RWPE2 (cell line): ENCODE results near the gene ARAP1.

Experiments used
- ATAC-seq: fragments of 200-7000 bp; cut with Tn5 transposase; 3 replicates; pipeline ENCODE4 v1.9.1; 2021; ENCODE audit warnings: low read depth
- DNase-seq: peaks from one replicate; pipeline ENCODE4 v3.0.0-alpha.2; 2020; ENCODE audit warnings: low spot score
- H3K27ac ChIP-seq: fragments of 450-650 bp; 2 replicates; pipeline ENCODE4 v1.5.1; 2017; ENCODE audit warnings: mild to moderate bottlenecking; ENCODE audit not compliant: poor library complexity, severe bottlenecking
- H3K27me3 ChIP-seq: fragments of 250-450 bp; sonication (Bioruptor Pico); 2 replicates; pipeline ENCODE4 v1.5.1; 2021; ENCODE audit warnings: mild to moderate bottlenecking, moderate library complexity; ENCODE audit not compliant: insufficient read depth, poor library complexity, severe bottlenecking
- H3K36me3 ChIP-seq: fragments of 250-450 bp; sonication (Bioruptor Pico); 2 replicates; pipeline ENCODE4 v1.5.1; 2020; ENCODE audit warnings: low read depth, mild to moderate bottlenecking, moderate library complexity
- H3K4me1 ChIP-seq: fragments of 250-450 bp; sonication (Bioruptor Pico); 2 replicates; pipeline ENCODE4 v1.5.1; 2021; ENCODE audit warnings: mild to moderate bottlenecking, moderate library complexity; ENCODE audit not compliant: insufficient read depth, poor library complexity, severe bottlenecking
- H3K4me3 ChIP-seq: fragments of 250-450 bp; sonication (Bioruptor Pico); 2 replicates; pipeline ENCODE4 v1.5.1; 2021; ENCODE audit warnings: mild to moderate bottlenecking, moderate library complexity; ENCODE audit not compliant: severe bottlenecking
- H3K9me3 ChIP-seq: fragments of 250-450 bp; sonication (Bioruptor Pico); 2 replicates; pipeline ENCODE4 v1.5.1; 2021; ENCODE audit warnings: mild to moderate bottlenecking, moderate library complexity; ENCODE audit not compliant: severe bottlenecking
- CTCF ChIP-seq: fragments of 450-650 bp; IDR thresholded peaks from one replicate; pipeline ENCODE4 v1.5.1; 2017; ENCODE audit warnings: mild to moderate bottlenecking, moderate library complexity; ENCODE audit not compliant: poor library complexity, severe bottlenecking

ARAP1 gene

GRCh38 chr11:72763823-72764222 lies 11.6 kb upstream of the ARAP1 start:
- Histone ChIP-seq H3K36me3 (no peaks in the 10 kb centered on the region), H3K4me1 (no peaks in the 10 kb centered on the region), H3K27me3 (no peaks in the 10 kb centered on the region), H3K4me3 (no peak overlapping the region), H3K9me3 (no peaks in the 10 kb centered on the region), H3K27ac (no peak overlapping the region)
- TF ChIP-seq CTCF, result no peak
- no peak for DNase-seq
- ATAC-seq, result no peak

- no peak for TF ChIP-seq CTCF
- Histone ChIP-seq H3K4me1 (no peaks in the 10 kb centered on the region), H3K27ac (no peak overlapping the region), H3K27me3 (no peaks in the 10 kb centered on the region), H3K36me3 (no peaks in the 10 kb centered on the region), H3K4me3 (no peak overlapping the region), H3K9me3 (no peaks in the 10 kb centered on the region)
- ATAC-seq (no peak), DNase-seq (no peak)
Measured at GRCh38 chr11:72762641-72763304, 10.6 kb upstream of the ARAP1 start.

GRCh38 chr11:72760539-72761405 lies 8.6 kb upstream of the ARAP1 start:
- Histone ChIP-seq H3K27ac (no peak overlapping the region), H3K36me3 (no peaks in the 10 kb centered on the region), H3K4me1 (no peaks in the 10 kb centered on the region), H3K4me3 (no peak overlapping the region), H3K27me3 (no peaks in the 10 kb centered on the region), H3K9me3 (no peaks in the 10 kb centered on the region)
- no peak for ATAC-seq
- TF ChIP-seq CTCF, result no peak
- DNase-seq, result no peak

- TF ChIP-seq CTCF, result no peak
- no peaks in the 10 kb centered on the region for H3K27me3 ChIP-seq
- H3K9me3 ChIP-seq, result no peaks in the 10 kb centered on the region
- no peak for DNase-seq
- ATAC-seq, result no peak
- no peak overlapping the region for H3K27ac ChIP-seq
- no peaks in the 10 kb centered on the region for H3K36me3 ChIP-seq
- H3K4me1 ChIP-seq, result no peaks in the 10 kb centered on the region
- no peak overlapping the region for H3K4me3 ChIP-seq
Measured at GRCh38 chr11:72759468-72759985, 7.3 kb upstream of the ARAP1 start.
